ENCODE data around the gene SLC35F4.

DNA sequence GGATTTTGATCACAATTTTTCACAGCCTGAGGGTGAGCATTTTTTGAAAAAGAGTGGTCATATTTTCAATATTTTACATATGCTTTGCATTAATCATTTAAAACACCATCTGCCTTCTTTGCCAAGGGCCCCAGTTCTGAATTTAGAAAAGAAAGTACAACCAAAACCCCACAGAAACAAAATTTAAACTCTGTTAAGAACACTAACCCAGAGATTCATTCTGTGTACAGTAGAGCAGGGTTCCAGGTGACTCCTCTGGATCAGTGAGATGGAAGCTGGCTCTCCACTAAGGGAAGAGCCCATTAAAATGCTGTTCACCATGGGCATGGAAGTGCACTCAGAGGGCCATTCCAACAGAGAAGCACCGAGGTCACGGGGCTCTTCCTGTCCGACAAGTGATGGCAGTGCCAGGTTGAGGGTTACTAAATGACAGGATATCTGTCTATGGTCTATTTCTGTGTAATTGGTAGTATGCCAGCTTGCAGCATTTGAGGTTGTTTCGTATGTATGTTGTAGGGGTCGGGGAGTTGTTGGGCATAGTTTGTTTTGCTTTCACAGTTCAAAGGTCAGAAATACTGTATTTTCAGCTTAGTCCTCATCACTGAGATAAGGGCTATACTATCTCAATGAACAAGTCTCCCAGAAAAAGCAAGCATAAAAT lies 95.9 kb downstream of the SLC35F4 start:
- TF ChIP-seq, protein P1, sequence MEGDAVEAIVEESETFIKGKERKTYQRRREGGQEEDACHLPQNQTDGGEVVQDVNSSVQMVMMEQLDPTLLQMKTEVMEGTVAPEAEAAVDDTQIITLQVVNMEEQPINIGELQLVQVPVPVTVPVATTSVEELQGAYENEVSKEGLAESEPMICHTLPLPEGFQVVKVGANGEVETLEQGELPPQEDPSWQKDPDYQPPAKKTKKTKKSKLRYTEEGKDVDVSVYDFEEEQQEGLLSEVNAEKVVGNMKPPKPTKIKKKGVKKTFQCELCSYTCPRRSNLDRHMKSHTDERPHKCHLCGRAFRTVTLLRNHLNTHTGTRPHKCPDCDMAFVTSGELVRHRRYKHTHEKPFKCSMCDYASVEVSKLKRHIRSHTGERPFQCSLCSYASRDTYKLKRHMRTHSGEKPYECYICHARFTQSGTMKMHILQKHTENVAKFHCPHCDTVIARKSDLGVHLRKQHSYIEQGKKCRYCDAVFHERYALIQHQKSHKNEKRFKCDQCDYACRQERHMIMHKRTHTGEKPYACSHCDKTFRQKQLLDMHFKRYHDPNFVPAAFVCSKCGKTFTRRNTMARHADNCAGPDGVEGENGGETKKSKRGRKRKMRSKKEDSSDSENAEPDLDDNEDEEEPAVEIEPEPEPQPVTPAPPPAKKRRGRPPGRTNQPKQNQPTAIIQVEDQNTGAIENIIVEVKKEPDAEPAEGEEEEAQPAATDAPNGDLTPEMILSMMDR (IDR thresholded peaks at IDR 0.05 in 8 of 11, conservative IDR thresholded peaks at IDR 0.05 in 3 of 11): no peak
- TF ChIP-seq POLR2AphosphoS5 (IDR thresholded peaks at IDR 0.05) (no peak), POLR2A (IDR thresholded peaks at IDR 0.05) (no peak)
